K562 (cell line): ENCODE data around the gene ARHGAP15. TPM values are rescaled to one million over a fixed set of nuclear protein-coding genes. Genes with fewer than 3 reads are reported as not detected.
"Not testable (repeated sequence)": the region's sequence is repeated elsewhere in the genome, so short reads cannot be mapped to it uniquely, and the experiment has no call there.

Source experiments
- ATAC-seq: fragments of 200-7000 bp; cut with Tn5 transposase; 3 replicates; pipeline ENCODE4 v1.9.1; 2020; ENCODE audit warnings: moderate library complexity
- BruUV-seq: library from RNA; stranded (reverse); fragments of 400-500 nt; replicated peaks from 2 replicates; lab custom pipeline; 2021; lab: Mats Ljungman, UMichigan
- CTCF ChIA-PET: fragments of 300-600 bp; formaldehyde crosslinking; extraction: SDS; loops from one replicate; lab custom pipeline; 2021; ENCODE audit warnings: low intra/inter-chr PET ratio; lab: Yijun Ruan, JAX
- POLR2A ChIA-PET: fragments of 300-600, 350-650 bp; sonication (Branson Sonifier 250); formaldehyde crosslinking; extraction: SDS; loops from one replicate; lab custom pipeline; 2021; ENCODE audit warnings: antibody characterized with exemption, inconsistent platforms; lab: Yijun Ruan, JAX
- DNase-seq, 4 experiments: peaks; one replicate each; pipeline versions ENCODE4 v3.0.0 to v3.0.0-alpha.2; 2011 to 2018; ENCODE audit warnings: low spot score in 3 of 4, mixed read lengths in 3 of 4; ENCODE audit errors: extremely low read depth in 1 of 4
- FAIRE-seq: peaks from 2 replicates; lab custom pipeline; 2011; peaks lifted over from hg19 to GRCh38; lab: Jason Lieb, UNC
- H2AFZ ChIP-seq: 2 replicates; pipeline ENCODE4 v1.6.0; 2011; ENCODE audit warnings: low read depth, low read length, control low read depth, inconsistent platforms
- H3K27ac ChIP-seq: fragments of 200-600 bp; 3 replicates; pipeline ENCODE4 v1.8.0; 2011; ENCODE audit warnings: low read depth, mild to moderate bottlenecking, control low read depth, inconsistent platforms, low read length, moderate library complexity, mixed read lengths; ENCODE audit errors: extremely low read depth
- H3K27me3 ChIP-seq, 2 experiments: fragments of 300-600 bp in 1 of 2; 2 replicates in 1 of 2; 3 replicates in 1 of 2; pipeline versions ENCODE4 v1.6.0 to v1.8.0; 2011; ENCODE audit warnings: inconsistent platforms in 2 of 2, low read length in 2 of 2, mild to moderate bottlenecking in 1 of 2, mixed read lengths in 1 of 2, moderate library complexity in 1 of 2; ENCODE audit not compliant: control insufficient read depth in 2 of 2, insufficient read depth in 2 of 2
- H3K36me3 ChIP-seq: fragments of 300-600 bp; 3 replicates; pipeline ENCODE4 v1.8.0; 2011; ENCODE audit warnings: mild to moderate bottlenecking, low read length, inconsistent platforms; ENCODE audit not compliant: control insufficient read depth, insufficient read depth
- H3K4me1 ChIP-seq, 2 experiments: fragments of 200-600 bp in 1 of 2; replicated peaks in 1 of 2; 2 replicates in 1 of 2; 3 replicates in 1 of 2; pipeline versions ENCODE4 v1.5.1 to v1.8.0; 2011; ENCODE audit warnings: inconsistent platforms in 2 of 2, low read length in 2 of 2, mild to moderate bottlenecking in 1 of 2, mixed read lengths in 1 of 2, moderate library complexity in 1 of 2; ENCODE audit not compliant: control insufficient read depth in 2 of 2, insufficient read depth in 2 of 2
- H3K4me2 ChIP-seq: 2 replicates; pipeline ENCODE4 v1.6.1; 2011; ENCODE audit warnings: low read length, control low read depth, inconsistent platforms, mixed read lengths; ENCODE audit not compliant: insufficient read depth
- H3K4me3 ChIP-seq: fragments of 200-600 bp; sonication (generic), shearing (Covaris generic); 2 replicates; pipeline ENCODE4 v1.5.1; 2016; ENCODE audit warnings: control low read depth, inconsistent platforms
- H3K79me2 ChIP-seq: fragments of 200-600 bp; 3 replicates; pipeline ENCODE4 v1.8.0; 2011; ENCODE audit warnings: low read length, inconsistent platforms; ENCODE audit not compliant: control insufficient read depth, insufficient read depth
- H3K9ac ChIP-seq, 2 experiments: 2 replicates each; pipeline versions ENCODE4 v1.6.0 to v1.6.1; 2011; ENCODE audit warnings: low read depth in 2 of 2, low read length in 2 of 2, control low read depth in 1 of 2, inconsistent platforms in 1 of 2, mild to moderate bottlenecking in 1 of 2, mixed read lengths in 1 of 2; ENCODE audit not compliant: insufficient read depth in 1 of 2
- H3K9me1 ChIP-seq: one replicate; pipeline ENCODE4 v1.6.0; 2011; ENCODE audit warnings: inconsistent platforms, mild to moderate bottlenecking, low read length, moderate library complexity; ENCODE audit not compliant: control insufficient read depth, insufficient read depth
- H3K9me3 ChIP-seq: replicated peaks from 2 replicates; pipeline ENCODE4 v1.5.1; 2011; ENCODE audit warnings: low read depth, low read length, inconsistent platforms; ENCODE audit not compliant: control insufficient read depth, insufficient read depth
- H4K20me1 ChIP-seq: replicated peaks from 2 replicates; pipeline ENCODE4 v1.6.1; 2011; ENCODE audit warnings: low read length, inconsistent platforms, mixed read lengths; ENCODE audit not compliant: control insufficient read depth, insufficient read depth
- CEBPB ChIP-seq: fragments of 450-650 bp; IDR thresholded peaks from 2 replicates; pipeline ENCODE4 v1.6.1; 2016; ENCODE audit warnings: missing genetic modification characterization, missing compliant biosample characterization
- CEBPG ChIP-seq, 3 experiments: fragments of 200-800 bp in 1 of 3; sonication (Bioruptor generic) in 1 of 3; sonication (generic) in 1 of 3; formaldehyde crosslinking in 1 of 3; IDR thresholded peaks in 2 of 3; conservative IDR thresholded peaks in 1 of 3; 2 replicates each; pipeline versions ENCODE4 v1.6.1 to v1.8.0; 2016 to 2022; ENCODE audit warnings: missing compliant biosample characterization in 2 of 3, missing genetic modification characterization in 2 of 3, mild to moderate bottlenecking in 1 of 3, missing genetic modification reagents in 1 of 3
- ETV6 ChIP-seq, 3 experiments: fragments of 150-350 bp in 1 of 3; sonication (generic) in 1 of 3; formaldehyde crosslinking in 1 of 3; IDR thresholded peaks; 2 replicates each; pipeline versions ENCODE4 v1.6.1 to v1.8.0; 2014 to 2022; ENCODE audit warnings: borderline replicate concordance in 2 of 3, low read depth in 2 of 3, antibody characterized with exemption in 1 of 3, low read length in 1 of 3, mild to moderate bottlenecking in 1 of 3, missing genetic modification reagents in 1 of 3
- ZNF408 ChIP-seq: fragments of 250-450 bp; sonication (Bioruptor Pico); IDR thresholded peaks from 2 replicates; pipeline ENCODE4 v1.4.0; 2020; ENCODE audit warnings: low read depth, mild to moderate bottlenecking, moderate library complexity
- WGBS: fragments of 100-300 bp; shearing (Covaris generic); methylation state at CpG from one replicate; pipeline ENCODE4 v1.1.6; 2016; ENCODE audit warnings: low coverage, mixed read lengths; ENCODE audit not compliant: insufficient coverage; ENCODE audit errors: missing lambda C conversion rate; 5-methylcytosine and 5-hydroxymethylcytosine counted together
- in situ Hi-C: fragments of 300-500 bp; cut with MboI; formaldehyde crosslinking; loops from 4 replicates; pipeline ENCODE4 v1.15.0; 2018; ENCODE audit warnings: inconsistent platforms, mixed read lengths
- intact Hi-C: fragments of 100-400 bp; cut with micrococcal nuclease; formaldehyde crosslinking; loops from 2 replicates; pipeline ENCODE4 v1.14.2; 2022
- polyA plus RNA-seq, 8 experiments: library from polyadenylated mRNA; depleted of rRNA in 4 of 8; stranded (reverse) in 5 of 8; unstranded in 3 of 8; fragments of >200 nt; fragmentation: Nextera tagmentation in 2 of 8; fragmentation: Illumina TruSeq in 1 of 8; extraction: Ambion mirVana in 2 of 8; extraction: Trizol in 1 of 8; gene quantifications; 2 replicates each; pipeline versions ENCODE4 v1.2.1 to v1.2.3, GENCODE V29; 2011 to 2014; ENCODE audit warnings: inconsistent platforms in 1 of 8, missing spikeins in 1 of 8
- total RNA-seq, 7 experiments: library from RNA; depleted of rRNA in 6 of 7; stranded (reverse); fragments of >200 nt in 6 of 7; fragmentation: Illumina TruSeq in 2 of 7; extraction: Trizol in 2 of 7; gene quantifications; 2 replicates each; pipeline versions ENCODE4 v1.2.1 to v1.2.3, GENCODE V29; 2011 to 2021; ENCODE audit warnings: low replicate concordance in 1 of 7

ARHGAP15 gene
- total and polyA plus RNA-seq, 9 of the 15 experiments (the other 6 are each of a cell fraction or from before 2014, with no cell fraction given): 1.5 to 17.9 (median 7.9) TPM

DNA sequence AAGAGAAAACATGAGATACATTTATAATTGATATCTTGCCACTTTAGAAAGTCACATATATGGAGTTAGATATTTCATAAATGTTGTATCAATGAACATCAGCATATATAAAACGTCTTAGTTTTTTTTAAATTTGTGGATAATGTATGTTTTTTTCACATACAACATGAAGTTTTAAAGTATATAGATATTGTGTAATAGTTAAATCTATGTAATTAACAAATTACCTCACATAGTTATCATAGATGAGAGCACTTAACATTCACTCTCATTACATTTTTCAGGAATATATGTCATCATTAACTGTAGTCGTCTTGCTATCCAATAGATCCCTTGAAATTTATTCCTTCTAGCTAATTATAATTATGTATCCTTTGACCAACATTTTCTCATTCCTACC is 406.6 kb downstream of the ARHGAP15 start:
- Histone ChIP-seq H3K27me3 (no peaks in the 10 kb centered on the region), H3K9ac (no peak overlapping the region), H3K36me3 (no peaks in the 10 kb centered on the region), H3K27ac (no peak overlapping the region), H3K4me2 (no peak overlapping the region), H3K9me1 (no peaks in the 10 kb centered on the region), H4K20me1 (no peaks in the 10 kb centered on the region), H3K79me2 (no peaks in the 10 kb centered on the region), H2AFZ (no peak overlapping the region), H3K4me1 (no peaks in the 10 kb centered on the region), H3K4me3 (no peak overlapping the region), H3K9me3 (no peaks in the 10 kb centered on the region)
- ChIA-PET POLR2A (no interaction called here), CTCF (no interaction called here)
- intact Hi-C loops: no loop called here
- in situ Hi-C loops: no loop called here
- DNase-seq: no peak
- ATAC-seq: no peak
- FAIRE-seq: no peak
- TF ChIP-seq ETV6 (IDR thresholded peaks at IDR 0.05; ENCODE audit: borderline replicate concordance in 1 of 2, low read depth in 2 of 2, low read length in 1 of 2) (no peak), ETV6 (CRISPR knock-in tag; IDR thresholded peaks at IDR 0.05; ENCODE audit: borderline replicate concordance) (no peak), CEBPB (peak; percentile 79), CEBPG (CRISPR knock-in tag; IDR thresholded peaks at IDR 0.05) (no peak), CEBPG (tag; conservative IDR thresholded peaks at IDR 0.05 in 1 of 2, IDR thresholded peaks at IDR 0.05 in 1 of 2) (peak in 1 of 2 experiments; percentile 75; a peak in 2 of 4 replicates), ZNF408 (no peak)
- 8% methylated on average over 2 of the region's 2 CpGs for WGBS
- BruUV-seq: no TSS peak

DNA sequence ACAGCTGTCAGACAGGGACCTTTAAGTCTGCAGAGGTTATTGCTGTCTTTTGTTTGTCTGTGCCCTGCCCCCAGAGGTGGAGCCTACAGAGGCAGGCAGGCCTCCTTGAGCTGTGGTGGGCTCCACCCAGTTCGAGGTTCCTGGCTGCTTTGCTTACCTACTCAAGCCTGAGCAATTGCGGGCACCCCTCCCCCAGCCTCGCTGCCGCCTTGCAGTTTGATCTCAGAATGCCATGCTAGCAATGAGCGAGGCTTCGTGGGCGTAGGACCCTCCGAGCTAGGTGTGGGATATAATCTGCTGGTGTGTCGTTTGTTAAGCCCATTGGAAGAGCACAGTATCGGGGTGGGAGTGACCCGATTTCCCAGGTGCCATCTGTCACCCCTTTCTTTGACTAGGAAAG is 412.7 kb downstream of the ARHGAP15 start:
- 9% methylated on average over 9 of the region's 11 CpGs for WGBS
- H3K4me2 ChIP-seq, H3K27me3 ChIP-seq, in situ Hi-C loops, intact Hi-C loops, CTCF ChIA-PET, H3K9ac ChIP-seq, BruUV-seq, FAIRE-seq, H3K9me1 ChIP-seq, DNase-seq, H3K9me3 ChIP-seq, H3K27ac ChIP-seq, H3K4me3 ChIP-seq, H3K4me1 ChIP-seq, H3K79me2 ChIP-seq, H4K20me1 ChIP-seq, POLR2A ChIA-PET, H3K36me3 ChIP-seq, ATAC-seq: not testable (repeated sequence)
- peak overlapping the region; percentile 40; the same call in 1 of the 2 replicates for H2AFZ ChIP-seq
